Middle frontal gyrus (tissue), 1 donor: Measurements from ENCODE around the gene ACD.

Experiments used
- DNase-seq: peaks from one replicate; pipeline ENCODE4 v3.0.0-alpha.2; 2015; ENCODE audit warnings: low spot score; ENCODE audit errors: extremely low spot score

ACD gene

DNA sequence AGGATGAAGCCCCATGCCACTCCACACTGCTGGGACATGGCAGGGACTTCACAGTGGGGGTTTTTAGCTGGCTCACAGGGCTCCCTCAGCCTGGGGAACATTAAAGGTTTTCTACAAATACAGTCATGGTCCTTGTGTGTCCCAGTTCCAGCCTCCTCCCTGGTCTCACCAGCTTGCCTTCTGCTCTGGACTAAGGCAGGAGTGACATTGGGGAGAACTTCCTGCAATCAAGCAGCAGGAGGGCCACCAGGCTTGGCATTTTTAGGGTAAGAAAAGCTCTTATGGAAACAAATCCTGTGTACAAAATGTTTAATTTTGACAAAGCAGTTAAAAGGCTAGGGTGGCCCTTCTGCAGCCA lies 2.6 kb upstream of the ACD start:
- no peak for DNase-seq

DNA sequence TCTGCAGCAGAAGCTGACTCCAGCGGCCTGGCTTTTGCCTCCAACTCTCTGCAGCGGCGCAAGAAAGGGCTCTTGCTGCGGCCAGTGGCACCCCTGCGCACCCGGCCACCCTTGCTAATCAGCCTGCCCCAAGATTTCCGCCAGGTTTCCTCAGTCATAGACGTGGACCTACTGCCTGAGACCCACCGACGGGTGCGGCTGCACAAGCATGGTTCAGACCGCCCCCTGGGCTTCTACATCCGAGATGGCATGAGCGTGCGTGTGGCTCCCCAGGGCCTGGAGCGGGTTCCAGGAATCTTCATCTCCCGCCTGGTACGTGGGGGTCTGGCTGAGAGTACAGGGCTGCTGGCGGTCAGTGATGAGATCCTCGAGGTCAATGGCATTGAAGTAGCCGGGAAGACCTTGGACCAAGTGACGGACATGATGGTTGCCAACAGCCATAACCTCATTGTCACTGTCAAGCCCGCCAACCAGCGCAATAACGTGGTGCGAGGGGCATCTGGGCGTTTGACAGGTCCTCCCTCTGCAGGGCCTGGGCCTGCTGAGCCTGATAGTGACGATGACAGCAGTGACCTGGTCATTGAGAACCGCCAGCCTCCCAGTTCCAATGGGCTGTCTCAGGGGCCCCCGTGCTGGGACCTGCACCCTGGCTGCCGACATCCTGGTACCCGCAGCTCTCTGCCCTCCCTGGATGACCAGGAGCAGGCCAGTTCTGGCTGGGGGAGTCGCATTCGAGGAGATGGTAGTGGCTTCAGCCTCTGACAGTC lies 2.0 kb upstream of the ACD start:
- no peak for DNase-seq

- DNase-seq = no peak
Observed at GRCh38 chr16:67661101-67661761, 1.2 kb upstream of the ACD start.

DNA sequence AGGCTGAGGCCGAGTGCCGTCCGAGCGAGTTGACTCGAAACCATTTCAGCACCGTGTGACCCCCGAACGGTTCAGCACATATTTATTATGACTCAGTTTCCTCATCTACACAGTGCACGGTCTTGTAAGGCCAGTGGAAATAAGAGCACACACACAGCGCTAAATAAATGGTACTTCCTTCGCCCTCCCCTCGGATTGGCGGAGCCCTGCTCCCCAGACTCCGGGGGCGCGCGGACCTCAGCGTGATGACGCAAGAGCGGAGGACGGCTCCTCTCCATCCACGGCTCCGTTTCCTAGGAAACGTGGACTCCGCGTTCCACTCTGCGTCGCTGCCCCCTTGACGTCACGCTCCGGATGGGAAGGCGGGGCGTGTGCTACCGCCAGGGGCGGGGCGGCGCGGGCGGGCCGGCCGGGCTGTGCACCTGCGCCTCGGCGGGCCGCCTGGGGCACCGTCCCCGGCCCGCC lies 536 bp upstream of the ACD start, which contains the start of gene PARD6A:
TSS of gene PARD6A (plus strand) at position 397 of the 465 bp plus-strand sequence. CDS start 79 bp downstream, outside the sequence.
- DNase-seq = peak; percentile 97

DNA sequence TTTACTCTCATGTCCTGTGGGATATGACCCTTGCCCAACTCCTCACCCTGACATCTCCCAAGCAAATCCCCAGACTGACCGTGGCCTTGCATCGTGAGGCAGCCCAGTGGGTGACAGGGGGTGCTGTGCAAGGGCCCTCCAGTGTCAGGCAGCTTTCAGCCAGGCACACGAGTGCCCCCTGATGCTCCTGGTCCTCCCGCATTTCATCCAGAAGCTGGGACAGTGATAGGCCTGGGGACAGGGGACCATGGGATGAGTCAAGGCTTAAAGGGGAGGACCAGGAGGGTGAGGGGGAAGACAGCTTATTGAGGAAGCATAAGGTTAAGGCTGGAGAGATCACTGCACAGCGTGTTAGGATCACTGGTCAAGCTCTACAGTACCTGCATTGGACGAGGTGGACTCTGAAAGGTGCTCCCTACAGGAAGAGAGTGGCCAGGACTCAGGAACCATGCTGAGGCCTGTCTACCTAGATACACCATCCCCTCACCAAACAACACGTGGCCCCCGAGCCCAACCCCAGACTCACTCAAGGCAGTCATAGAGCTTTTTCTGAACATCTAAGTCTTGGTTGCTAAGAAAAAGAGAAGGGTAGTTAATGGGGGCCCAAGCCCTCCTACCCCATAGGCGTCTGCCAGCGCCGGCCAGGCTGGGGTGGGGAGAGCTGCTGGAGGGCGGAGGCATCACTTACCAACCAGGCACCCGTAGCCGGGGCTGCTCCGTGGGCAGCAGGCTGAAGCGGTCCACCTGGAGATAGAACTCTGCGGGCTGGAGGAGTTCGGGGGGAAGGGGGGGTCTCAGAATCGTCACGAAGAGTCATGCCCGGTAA lies 998 bp downstream of the ACD start:
- no peak for DNase-seq

DNA sequence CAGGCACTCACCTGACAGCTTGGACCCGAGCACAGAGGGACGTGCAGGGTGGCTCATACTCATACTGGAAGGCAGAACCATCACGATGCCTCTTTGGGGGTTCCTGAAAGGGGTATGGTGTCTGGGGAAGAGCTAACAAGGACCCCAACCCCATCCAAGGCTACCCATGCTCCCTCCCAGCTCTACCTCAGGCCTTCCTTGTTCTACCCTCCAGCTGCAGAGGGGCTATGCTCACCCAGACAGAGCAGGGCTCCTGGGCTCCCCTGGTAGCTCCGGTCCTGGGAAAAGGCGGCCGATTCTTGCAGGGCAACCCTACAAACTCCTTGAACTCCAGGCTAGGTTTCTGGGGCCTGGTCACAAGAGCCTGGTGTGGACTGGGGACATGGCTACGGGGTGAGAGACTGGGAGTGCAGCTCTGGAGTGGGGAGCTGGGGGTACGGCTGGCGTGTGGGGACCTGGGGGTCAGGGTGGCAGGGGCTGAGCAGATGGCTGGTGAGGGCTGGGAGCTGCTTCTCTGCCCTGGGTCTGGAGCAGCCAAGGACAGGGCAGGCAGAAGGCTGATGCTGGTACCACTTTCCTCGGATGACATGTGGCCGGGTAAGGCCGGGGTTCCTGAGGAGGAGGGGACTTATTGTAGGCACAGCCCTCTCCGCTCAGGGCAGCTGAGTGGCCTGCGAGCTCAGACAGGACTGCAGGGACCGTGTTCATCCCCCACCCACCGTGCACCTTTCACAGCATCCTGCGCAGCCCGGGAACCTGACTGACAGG lies 2.1 kb downstream of the ACD start:
- no peak for DNase-seq

DNA sequence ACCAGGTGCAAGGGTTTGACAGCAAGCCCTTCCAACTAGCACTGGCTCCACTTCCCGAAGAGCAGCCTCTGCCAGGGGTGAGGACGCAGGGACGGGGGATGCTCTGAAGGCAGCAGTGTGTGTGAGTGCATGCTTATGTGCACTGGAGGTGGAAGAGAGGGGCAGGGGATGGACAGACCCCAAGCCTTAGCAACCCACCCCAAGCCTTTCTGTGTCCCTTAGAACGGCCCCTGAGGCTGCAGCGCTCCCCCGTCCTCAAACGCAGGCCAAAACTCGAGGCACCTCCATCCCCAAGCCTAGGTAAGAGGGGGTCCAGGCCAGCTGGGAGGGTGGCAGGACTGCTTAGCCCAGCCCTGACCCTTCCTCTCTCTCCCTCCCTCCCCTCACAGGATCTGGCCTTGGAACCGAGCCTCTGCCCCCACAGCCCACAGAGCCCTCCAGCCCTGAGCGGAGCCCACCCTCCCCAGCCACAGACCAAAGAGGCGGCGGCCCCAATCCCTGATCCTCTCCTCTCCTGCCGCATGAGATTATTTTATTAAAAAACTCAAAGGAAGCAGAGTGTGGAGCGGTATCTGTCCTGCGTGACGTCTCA lies 2.9 kb downstream of the ACD start:
- DNase-seq = no peak

DNA sequence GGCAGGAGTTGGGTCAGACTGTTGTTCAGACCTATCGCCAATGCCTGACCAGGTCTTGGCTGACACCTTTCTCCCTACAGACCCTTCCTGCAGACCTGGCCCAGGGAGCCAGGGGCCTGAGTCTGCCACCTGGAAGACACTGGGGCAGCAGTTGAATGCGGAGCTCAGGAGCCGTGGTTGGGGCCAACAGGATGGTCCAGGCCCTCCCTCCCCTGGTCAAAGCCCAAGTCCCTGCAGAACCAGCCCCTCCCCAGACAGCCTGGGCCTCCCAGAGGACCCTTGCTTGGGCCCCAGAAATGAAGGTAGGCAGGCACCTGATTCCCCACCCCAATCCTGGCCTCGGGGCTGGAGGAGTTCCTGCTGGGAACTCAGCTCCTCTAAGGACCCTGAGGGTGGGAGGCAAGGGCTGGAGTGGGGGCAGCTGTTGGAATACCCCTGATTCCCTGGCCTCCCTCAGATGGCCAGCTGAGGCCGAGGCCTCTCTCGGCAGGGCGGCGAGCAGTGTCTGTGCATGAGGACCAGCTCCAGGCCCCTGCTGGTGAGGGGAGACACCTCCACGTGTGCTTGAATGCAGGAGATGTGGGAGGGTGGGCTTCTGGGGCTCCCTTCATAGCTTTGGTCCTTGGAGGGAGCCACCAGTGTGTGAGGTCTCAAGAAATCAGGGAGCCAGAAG lies 3.6 kb downstream of the ACD start:
- no peak for DNase-seq

DNA sequence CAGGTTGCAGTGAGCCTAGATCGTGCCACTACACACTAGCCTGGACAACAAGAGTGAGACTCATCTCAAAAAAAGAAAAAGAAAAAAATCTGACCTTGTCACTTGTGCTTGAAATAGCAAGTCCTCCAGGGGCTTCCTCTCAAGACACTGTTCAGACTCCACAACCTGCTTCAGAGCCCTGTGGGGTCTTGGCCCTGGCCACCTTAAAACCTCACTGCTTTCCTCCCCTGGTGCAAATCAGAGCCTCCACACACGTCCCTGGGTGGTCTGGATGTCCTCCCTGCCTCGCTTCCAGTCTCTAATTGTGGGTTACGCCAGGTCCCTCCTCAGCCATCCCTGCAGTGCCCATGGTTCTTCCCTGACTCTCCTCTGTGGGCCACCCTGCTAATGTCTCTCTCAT lies 4.7 kb downstream of the ACD start:
- no peak for DNase-seq

- no peak for DNase-seq
Observed at GRCh38 chr16:67654403-67654911, 5.6 kb downstream of the ACD start.

DNA sequence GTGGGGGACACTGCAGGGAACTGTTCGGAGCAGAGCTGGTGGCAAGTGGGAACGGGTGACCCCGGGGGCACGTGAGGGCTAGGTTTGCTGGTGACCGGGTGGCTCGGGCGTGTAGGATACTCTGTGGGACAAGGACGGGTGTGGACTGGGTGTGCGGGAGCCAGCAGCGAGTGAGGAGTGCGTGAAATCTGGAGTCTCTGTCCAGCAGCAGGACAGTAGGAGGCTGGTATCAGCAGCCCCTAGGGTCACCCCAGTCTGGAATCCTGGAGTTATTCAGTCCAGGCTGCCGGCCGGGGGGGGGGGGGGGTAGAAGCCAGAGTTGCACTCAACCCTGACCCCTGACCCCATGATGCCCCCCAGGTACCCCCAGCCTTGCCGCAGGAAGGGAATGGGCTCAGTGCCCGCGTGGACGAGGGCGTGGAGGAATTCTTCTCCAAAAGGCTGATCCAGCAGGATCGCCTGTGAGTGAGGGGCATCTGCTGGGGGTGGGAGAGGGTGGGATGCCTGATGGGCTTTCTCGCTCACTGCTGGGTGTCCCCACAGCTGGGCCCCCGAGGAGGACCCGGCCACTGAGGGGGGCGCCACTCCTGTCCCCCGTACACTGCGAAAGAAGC lies 6.2 kb downstream of the ACD start:
- no peak for DNase-seq

GRCh38 chr16:67653128-67653788 lies 6.8 kb downstream of the ACD start:
- no peak for DNase-seq

- DNase-seq = no peak
Observed at GRCh38 chr16:67652578-67653127, 7.4 kb downstream of the ACD start.

DNA sequence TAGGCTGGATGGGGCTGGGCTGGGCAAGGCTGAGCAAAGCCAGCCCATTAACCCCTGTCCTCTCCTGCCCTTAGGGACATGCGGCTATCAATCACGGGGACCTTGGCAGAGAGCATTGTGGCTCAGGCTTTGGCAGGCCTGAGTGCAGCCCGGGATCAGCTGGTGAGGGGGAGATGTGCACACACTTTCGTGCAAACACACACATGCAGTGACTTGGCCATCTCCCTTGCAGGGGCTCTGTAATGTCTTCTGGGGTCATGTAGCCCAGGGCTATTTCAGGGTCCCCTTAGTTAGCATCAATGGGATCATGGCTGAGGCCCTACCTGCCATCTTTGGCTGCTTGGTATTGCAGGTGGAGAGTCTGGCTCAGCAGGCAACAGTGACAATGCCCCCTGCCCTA lies 8.2 kb downstream of the ACD start:
- no peak for DNase-seq

- DNase-seq = no peak
Observed at GRCh38 chr16:67651039-67651438, 9.0 kb downstream of the ACD start.

GRCh38 chr16:67650023-67650422 lies 10.0 kb downstream of the ACD start:
- DNase-seq = no peak

- no peak for DNase-seq
Observed at GRCh38 chr16:67649494-67649931, 10.5 kb downstream of the ACD start.

GRCh38 chr16:67648764-67649407 lies 11.2 kb downstream of the ACD start:
- DNase-seq = no peak
